ENCODE measurements around the gene TRMT10A.
"Not testable (repeated sequence)": the region's sequence is repeated elsewhere in the genome, so short reads cannot be mapped to it uniquely, and the experiment has no call there.

TRMT10A gene

GRCh38 chr4:99536271-99536670 is 27.6 kb downstream of the TRMT10A start:
- no peak for TF ChIP-seq CTCF (IDR thresholded peaks at IDR 0.05; ENCODE audit: borderline replicate concordance, control extremely low read depth, extremely low read depth, insufficient read depth, missing control alignments)
- in situ Hi-C loops (cut with MboI; ENCODE audit: low sequenced_read_pairs, unreplicated experiment): no loop called here
- DNase-seq (ENCODE audit: low spot score): no peak

DNA sequence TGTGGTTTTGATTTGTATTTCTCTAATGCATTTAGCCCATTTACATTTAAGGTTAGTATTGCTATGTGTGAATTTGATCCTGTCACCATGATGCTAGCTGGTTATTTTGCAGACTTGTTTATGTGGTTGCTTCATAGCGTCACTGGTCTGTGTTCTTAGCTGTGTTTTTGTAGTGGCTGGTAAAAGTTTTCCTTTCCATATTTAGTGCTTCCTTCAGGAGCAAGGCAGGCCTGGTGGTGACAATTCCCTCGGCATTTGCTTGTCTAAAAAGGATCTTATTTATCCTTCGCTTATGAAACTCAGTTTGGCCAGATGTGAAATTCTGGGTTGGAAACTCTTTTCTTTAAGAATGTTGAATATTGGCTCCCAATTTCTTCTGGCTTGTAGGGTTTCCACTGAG is 29.1 kb downstream of the TRMT10A start:
- DNase-seq (ENCODE audit: low spot score); in situ Hi-C loops (cut with MboI; ENCODE audit: low sequenced_read_pairs, unreplicated experiment): not testable (repeated sequence)

DNA sequence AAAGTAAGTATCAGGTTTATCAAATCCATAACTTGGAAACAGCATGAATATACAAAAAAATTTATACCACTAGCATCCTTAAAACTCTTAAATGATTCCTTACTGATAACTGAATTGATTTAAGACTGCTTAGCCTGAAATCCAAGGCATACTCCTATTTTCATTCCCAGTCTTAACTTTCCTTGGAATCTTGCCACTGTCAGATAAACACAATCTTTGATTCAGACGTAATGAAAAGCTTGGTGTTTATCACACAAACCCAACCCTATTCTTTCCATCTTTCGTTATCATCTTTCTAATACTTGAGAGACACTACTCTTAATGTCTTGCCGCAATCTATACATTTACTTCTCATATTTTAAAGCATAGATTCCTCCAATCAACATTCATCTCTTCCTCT is 33.9 kb downstream of the TRMT10A start:
- in situ Hi-C loops (cut with MboI; ENCODE audit: low sequenced_read_pairs, unreplicated experiment): no loop called here
- DNase-seq (ENCODE audit: low spot score): no peak
- TF ChIP-seq CTCF (IDR thresholded peaks at IDR 0.05; ENCODE audit: borderline replicate concordance, control extremely low read depth, extremely low read depth, insufficient read depth, missing control alignments): no peak

DNA sequence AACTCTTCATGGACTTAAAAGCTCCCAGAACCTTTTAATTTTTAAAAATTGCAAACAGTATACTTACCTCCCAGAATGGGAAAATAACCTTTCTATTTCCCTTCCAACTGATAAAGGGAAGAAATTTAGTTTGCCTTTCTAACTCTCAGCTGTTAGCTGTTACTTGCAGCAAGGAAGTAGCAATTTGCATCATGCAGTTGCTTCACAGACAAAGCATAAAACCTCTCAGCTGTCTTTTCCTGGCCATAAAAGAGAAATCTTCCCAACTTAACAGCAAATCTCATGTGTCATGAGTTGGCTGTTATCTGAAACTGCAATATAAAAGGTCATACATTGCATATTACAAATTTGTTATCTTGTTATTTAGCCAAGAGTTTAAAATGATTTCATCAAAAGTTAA is 34.6 kb downstream of the TRMT10A start:
- TF ChIP-seq CTCF (IDR thresholded peaks at IDR 0.05; ENCODE audit: borderline replicate concordance, control extremely low read depth, extremely low read depth, insufficient read depth, missing control alignments): no peak
- DNase-seq (ENCODE audit: low spot score): no peak

DNA sequence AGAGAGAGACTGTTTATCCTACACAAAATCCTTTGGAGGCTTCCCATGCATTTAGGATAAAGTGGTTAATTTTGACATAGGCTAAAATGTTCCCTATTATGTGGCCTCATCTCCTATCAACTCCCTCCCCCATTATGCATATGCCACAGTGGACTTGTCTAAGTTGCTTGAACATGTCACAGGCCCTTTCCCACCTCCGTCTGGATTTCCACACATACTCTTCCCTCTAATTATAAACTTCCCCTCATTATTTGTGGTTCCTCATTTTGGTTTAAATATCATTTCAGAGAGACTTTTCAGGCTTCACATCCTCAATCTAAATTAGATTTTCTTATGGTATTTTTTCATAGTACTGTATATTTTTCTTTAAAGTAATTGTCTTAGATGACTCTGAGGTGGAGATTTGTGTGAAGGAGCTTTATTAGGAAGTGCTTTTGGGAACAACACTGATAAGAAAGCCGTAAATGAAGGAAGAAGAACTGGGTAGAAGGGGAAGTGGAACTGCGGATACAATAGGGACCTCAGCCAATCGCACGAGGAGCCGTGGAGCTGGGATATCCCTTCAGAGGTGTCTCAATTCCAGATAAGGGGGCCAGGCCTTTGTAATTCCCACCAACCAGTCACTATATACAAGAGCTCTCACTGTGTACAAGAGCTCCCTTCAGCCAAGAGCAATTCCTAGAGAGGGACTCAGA is 45.1 kb downstream of the TRMT10A start:
- in situ Hi-C loops (cut with MboI; ENCODE audit: low sequenced_read_pairs, unreplicated experiment): no loop called here

More for the DNA sequence above, 34.6 kb downstream of the TRMT10A start:
- in situ Hi-C loops (cut with MboI; ENCODE audit: low sequenced_read_pairs, unreplicated experiment): no loop called here

GRCh38 chr4:99510721-99511120 is 53.1 kb downstream of the TRMT10A start, which contains the start of gene C4orf17:
TSS of gene C4orf17 (plus strand) at chr4:99511021. CDS start at chr4:99513082, 2,061 bp downstream.
- no peak for DNase-seq (ENCODE audit: low spot score)
- in situ Hi-C loops (cut with MboI; ENCODE audit: low sequenced_read_pairs, unreplicated experiment): no loop called here
- TF ChIP-seq CTCF (IDR thresholded peaks at IDR 0.05; ENCODE audit: borderline replicate concordance, control extremely low read depth, extremely low read depth, insufficient read depth, missing control alignments): no peak

More for the DNA sequence above, 45.1 kb downstream of the TRMT10A start:
- no peak for DNase-seq (ENCODE audit: low spot score)
- no peak for TF ChIP-seq CTCF (IDR thresholded peaks at IDR 0.05; ENCODE audit: borderline replicate concordance, control extremely low read depth, extremely low read depth, insufficient read depth, missing control alignments)

DNA sequence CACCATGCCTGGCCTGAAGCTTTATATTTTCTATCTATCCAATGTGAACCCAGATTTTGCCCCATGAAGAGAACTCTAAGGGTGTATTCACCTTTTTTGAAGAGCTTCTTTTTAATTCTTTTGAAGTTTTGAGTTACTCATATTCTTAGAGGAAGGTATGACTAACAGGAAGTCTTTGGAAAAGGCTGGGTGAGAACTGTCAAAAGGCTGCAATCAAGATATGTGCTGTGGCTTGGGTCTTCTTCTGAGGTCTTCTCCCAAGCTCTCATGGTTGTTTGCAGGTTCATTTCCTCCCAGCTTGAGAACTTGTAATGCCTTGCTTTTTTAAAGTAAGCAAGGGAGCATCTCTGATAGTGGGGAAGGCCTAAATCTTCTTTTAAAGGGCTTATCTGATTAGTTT is 56.1 kb downstream of the TRMT10A start:
- no peak for DNase-seq (ENCODE audit: low spot score)
- in situ Hi-C loops (cut with MboI; ENCODE audit: low sequenced_read_pairs, unreplicated experiment): no loop called here
- no peak for TF ChIP-seq CTCF (IDR thresholded peaks at IDR 0.05; ENCODE audit: borderline replicate concordance, control extremely low read depth, extremely low read depth, insufficient read depth, missing control alignments)

Measured in GM13976 (cell line).